Cardiac muscle cell (in vitro differentiated cells and primary cell): ENCODE results near the gene TRAF3IP1. TPM values are rescaled to one million over a fixed set of nuclear protein-coding genes. Genes with fewer than 3 reads are reported as not detected.

ENCODE experiments used
- DNase-seq, 2 donors: peaks; one replicate each; pipeline versions ENCODE4 v3.0.0 to v3.0.0-alpha.2; 2010 to 2017; ENCODE audit warnings: low read depth in 1 of 2, low spot score in 1 of 2
- H3K27ac ChIP-seq: fragments of 200-600 bp; sonication (generic); 2 replicates; pipeline ENCODE4 v1.5.1; 2016
- H3K27me3 ChIP-seq: fragments of 200-600 bp; sonication (generic); 2 replicates; pipeline ENCODE4 v1.6.0; 2016; ENCODE audit warnings: control low read depth
- H3K36me3 ChIP-seq: fragments of 200-600 bp; sonication (generic); 2 replicates; pipeline ENCODE4 v1.5.1; 2016; ENCODE audit warnings: control low read depth
- H3K4me1 ChIP-seq: fragments of 200-600 bp; sonication (generic); 2 replicates; pipeline ENCODE4 v1.8.1; 2017; ENCODE audit warnings: low read depth, mild to moderate bottlenecking, mixed run types
- H3K4me3 ChIP-seq: fragments of 200-600 bp; sonication (generic); 2 replicates; pipeline ENCODE4 v1.5.1; 2016; ENCODE audit warnings: mild to moderate bottlenecking
- H3K9me3 ChIP-seq: fragments of 200-600 bp; sonication (generic); 2 replicates; pipeline ENCODE4 v1.5.1; 2017; ENCODE audit warnings: low read depth, mild to moderate bottlenecking, control low read depth
- CTCF ChIP-seq: IDR thresholded peaks from 2 replicates; pipeline ENCODE4 v1.5.1; 2012; ENCODE audit warnings: low read depth, mild to moderate bottlenecking, low read length
- polyA plus RNA-seq: library from polyadenylated mRNA; unstranded; fragments of >200 nt; fragmentation: Nextera tagmentation; extraction: Ambion mirVana; gene quantifications from 2 replicates; pipeline ENCODE4 v1.2.1, GENCODE V29; 2016
- total RNA-seq: library from RNA; depleted of rRNA; stranded (reverse); fragments of >200 nt; gene quantifications from 2 replicates; pipeline ENCODE4 v1.2.3, GENCODE V29; 2016

The TRAF3IP1 gene
- total and polyA plus RNA-seq, 2 experiments from 2014 or later = 8.3 to 12.1 TPM

- Histone ChIP-seq H3K36me3 (no peaks in the 10 kb centered on the region), H3K4me3 (no peak overlapping the region), H3K9me3 (no peaks in the 10 kb centered on the region), H3K27ac (no peak overlapping the region), H3K27me3 (no peaks in the 10 kb centered on the region), H3K4me1 (no peaks in the 10 kb centered on the region)
- no peak for TF ChIP-seq CTCF
- DNase-seq = no peak
Observed at GRCh38 chr2:238313289-238313990, 6.9 kb upstream of the TRAF3IP1 start.

GRCh38 chr2:238313991-238314350 is 6.3 kb upstream of the TRAF3IP1 start:
- TF ChIP-seq CTCF = no peak
- H3K4me3 ChIP-seq = no peak overlapping the region
- H3K27me3 ChIP-seq = no peaks in the 10 kb centered on the region
- H3K27ac ChIP-seq = no peak overlapping the region
- H3K9me3 ChIP-seq = no peaks in the 10 kb centered on the region
- DNase-seq = no peak
- no peaks in the 10 kb centered on the region for H3K4me1 ChIP-seq
- no peaks in the 10 kb centered on the region for H3K36me3 ChIP-seq

GRCh38 chr2:238314576-238314975 is 5.7 kb upstream of the TRAF3IP1 start:
- no peak for DNase-seq
- Histone ChIP-seq H3K4me3 (no peak overlapping the region), H3K27ac (no peak overlapping the region), H3K27me3 (no peaks in the 10 kb centered on the region), H3K4me1 (no peaks in the 10 kb centered on the region), H3K9me3 (no peaks in the 10 kb centered on the region), H3K36me3 (no peaks in the 10 kb centered on the region)
- no peak for TF ChIP-seq CTCF

- H3K4me3 ChIP-seq = no peak overlapping the region
- TF ChIP-seq CTCF = no peak
- DNase-seq = no peak
Observed at GRCh38 chr2:238315031-238315595, 5.2 kb upstream of the TRAF3IP1 start.

GRCh38 chr2:238320648-238321281 is 447 bp downstream of the TRAF3IP1 start:
- Histone ChIP-seq H3K4me3 (peak overlapping the region; percentile 99), H3K4me1 (peaks cover 6% of the 10 kb centered on the region), H3K27me3 (no peaks in the 10 kb centered on the region), H3K36me3 (no peaks in the 10 kb centered on the region), H3K27ac (peak overlapping the region; percentile 42), H3K9me3 (no peaks in the 10 kb centered on the region)
- no peak for TF ChIP-seq CTCF
- DNase-seq = peak; percentile 21 to 32

More at GRCh38 chr2:238315031-238315595, 5.2 kb upstream of the TRAF3IP1 start:
- no peaks in the 10 kb centered on the region for H3K27me3 ChIP-seq
- no peak overlapping the region for H3K27ac ChIP-seq
- H3K4me1 ChIP-seq = no peaks in the 10 kb centered on the region
- no peaks in the 10 kb centered on the region for H3K36me3 ChIP-seq
- no peaks in the 10 kb centered on the region for H3K9me3 ChIP-seq
